ENCODE results near the gene PHTF2.

DNA sequence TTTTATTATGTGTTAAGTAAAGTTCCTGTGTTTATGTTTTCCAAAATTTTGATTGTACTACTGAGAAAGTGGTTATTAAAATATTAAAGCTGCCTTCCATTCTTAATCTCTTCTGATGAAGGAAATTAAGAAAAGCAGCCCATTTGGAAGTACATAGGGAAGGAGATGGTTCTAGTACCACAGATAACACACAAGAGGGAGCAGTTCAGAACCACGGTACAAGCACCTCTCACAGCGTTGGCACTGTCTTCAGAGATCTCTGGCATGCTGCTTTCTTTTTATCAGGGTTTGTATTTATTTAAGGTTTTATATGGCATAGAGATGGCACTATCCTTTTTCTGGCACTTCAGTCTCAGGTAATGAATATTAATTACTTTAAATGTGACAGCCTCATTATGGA is 111.6 kb downstream of the PHTF2 start:
- TF ChIP-seq, protein P1, sequence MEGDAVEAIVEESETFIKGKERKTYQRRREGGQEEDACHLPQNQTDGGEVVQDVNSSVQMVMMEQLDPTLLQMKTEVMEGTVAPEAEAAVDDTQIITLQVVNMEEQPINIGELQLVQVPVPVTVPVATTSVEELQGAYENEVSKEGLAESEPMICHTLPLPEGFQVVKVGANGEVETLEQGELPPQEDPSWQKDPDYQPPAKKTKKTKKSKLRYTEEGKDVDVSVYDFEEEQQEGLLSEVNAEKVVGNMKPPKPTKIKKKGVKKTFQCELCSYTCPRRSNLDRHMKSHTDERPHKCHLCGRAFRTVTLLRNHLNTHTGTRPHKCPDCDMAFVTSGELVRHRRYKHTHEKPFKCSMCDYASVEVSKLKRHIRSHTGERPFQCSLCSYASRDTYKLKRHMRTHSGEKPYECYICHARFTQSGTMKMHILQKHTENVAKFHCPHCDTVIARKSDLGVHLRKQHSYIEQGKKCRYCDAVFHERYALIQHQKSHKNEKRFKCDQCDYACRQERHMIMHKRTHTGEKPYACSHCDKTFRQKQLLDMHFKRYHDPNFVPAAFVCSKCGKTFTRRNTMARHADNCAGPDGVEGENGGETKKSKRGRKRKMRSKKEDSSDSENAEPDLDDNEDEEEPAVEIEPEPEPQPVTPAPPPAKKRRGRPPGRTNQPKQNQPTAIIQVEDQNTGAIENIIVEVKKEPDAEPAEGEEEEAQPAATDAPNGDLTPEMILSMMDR (IDR thresholded peaks at IDR 0.05): no peak
- TF ChIP-seq POLR2A (IDR thresholded peaks at IDR 0.05): no peak

Measured in testis (tissue), 2 donors.